NB4 (cell line): ENCODE results near the gene TSPAN2.

ENCODE experiments used
- CTCF ChIP-seq: IDR thresholded peaks from one replicate; pipeline ENCODE4 v1.5.1; 2012; ENCODE audit warnings: low read depth, low read length
- MYC ChIP-seq: IDR thresholded peaks from 2 replicates; pipeline ENCODE4 v1.6.1; 2011; ENCODE audit warnings: low read depth, low read length
- POLR2A ChIP-seq: IDR thresholded peaks from 2 replicates; pipeline ENCODE4 v1.6.1; 2011; ENCODE audit warnings: mild to moderate bottlenecking; ENCODE audit not compliant: insufficient read length; ENCODE audit errors: extremely low read depth
- TF ChIP-seq, protein P1 (sequence below): IDR thresholded peaks from 2 replicates; pipeline ENCODE4 v1.6.1; 2011; ENCODE audit warnings: low read depth, low read length

DNA sequence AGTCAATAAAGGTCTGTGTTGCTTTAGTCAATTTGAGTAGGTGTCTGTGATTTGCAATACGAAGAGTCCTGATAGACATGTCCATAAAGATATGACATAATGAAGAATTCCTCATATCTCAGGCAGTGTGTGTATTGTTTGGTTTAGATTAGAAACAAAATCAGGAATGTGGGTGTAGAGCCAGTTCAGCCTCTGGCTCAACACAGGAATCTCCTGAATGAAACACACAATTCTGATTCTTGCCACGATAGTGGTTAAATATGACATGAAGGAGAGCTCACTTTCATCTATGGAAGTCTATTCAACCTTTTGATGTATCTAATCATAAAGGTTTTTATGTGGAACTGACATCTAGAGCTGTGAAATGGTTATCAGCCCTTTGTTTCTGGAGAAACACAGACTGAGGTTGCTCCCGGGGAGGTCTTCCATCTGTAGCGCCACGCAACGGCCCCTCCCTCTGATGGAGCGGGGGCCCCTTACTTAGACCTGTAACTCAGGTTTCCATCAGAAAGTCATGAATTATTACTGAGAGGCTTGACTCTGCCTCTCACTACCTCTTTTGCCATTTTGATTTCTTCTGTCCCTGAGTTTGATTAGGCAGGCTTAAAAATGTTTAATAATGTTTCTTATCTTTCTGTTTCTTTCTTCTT lies 19.5 kb downstream of the TSPAN2 start:
- no peak for TF ChIP-seq POLR2A
- TF ChIP-seq CTCF = no peak
- TF ChIP-seq, protein P1, sequence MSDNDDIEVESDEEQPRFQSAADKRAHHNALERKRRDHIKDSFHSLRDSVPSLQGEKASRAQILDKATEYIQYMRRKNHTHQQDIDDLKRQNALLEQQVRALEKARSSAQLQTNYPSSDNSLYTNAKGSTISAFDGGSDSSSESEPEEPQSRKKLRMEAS = no peak
- no peak for TF ChIP-seq MYC
